PC-9 (cell line): Measurements from ENCODE around the gene ARHGAP26. TPM values are rescaled to one million over a fixed set of nuclear protein-coding genes. Genes with fewer than 3 reads are reported as not detected.

ENCODE experiments used
- BruUV-seq: library from RNA; stranded (reverse); fragments of 400-500 nt; replicated peaks from 2 replicates; lab custom pipeline; 2021; lab: Mats Ljungman, UMichigan
- CTCF ChIA-PET: fragments of 300-600 bp; sonication (Branson Sonifier 250); formaldehyde crosslinking; loops from one replicate; lab custom pipeline; 2022; ENCODE audit warnings: antibody characterized with exemption; lab: Charles Lee
- POLR2A ChIA-PET: fragments of 300-600 bp; sonication (Branson Sonifier 250); formaldehyde crosslinking; loops from one replicate; lab custom pipeline; 2022; ENCODE audit warnings: antibody characterized with exemption; ENCODE audit not compliant: unreplicated experiment; lab: Charles Lee
- DNase-seq, 2 experiments: peaks; one replicate each; pipeline versions ENCODE4 v3.0.0 to v3.0.0-alpha.2; 2015 to 2022; ENCODE audit warnings: mixed read lengths in 1 of 2
- H2AFZ ChIP-seq: fragments of 200-600 bp; sonication (generic); 2 replicates; pipeline ENCODE4 v1.8.1; 2017; ENCODE audit warnings: antibody characterized with exemption
- H3F3A ChIP-seq: fragments of 200-600 bp; sonication (generic); 2 replicates; pipeline ENCODE4 v1.8.1; 2017; ENCODE audit warnings: antibody characterized with exemption, mild to moderate bottlenecking, low read depth; ENCODE audit not compliant: insufficient read depth
- H3K27ac ChIP-seq: fragments of 200-600 bp; sonication (generic); 2 replicates; pipeline ENCODE4 v1.6.1; 2016; ENCODE audit warnings: mixed run types
- H3K27me3 ChIP-seq: fragments of 200-600 bp; sonication (generic); 2 replicates; pipeline ENCODE4 v1.6.1; 2016; ENCODE audit warnings: low read depth, mixed run types; ENCODE audit not compliant: insufficient read depth
- H3K36me3 ChIP-seq: fragments of 200-600 bp; sonication (generic); 2 replicates; pipeline ENCODE4 v1.6.1; 2016; ENCODE audit warnings: low read depth, mixed run types
- H3K4me1 ChIP-seq: fragments of 200-600 bp; sonication (generic); replicated peaks from 2 replicates; pipeline ENCODE4 v1.6.1; 2016; ENCODE audit warnings: mixed run types; ENCODE audit not compliant: insufficient read depth
- H3K4me2 ChIP-seq: fragments of 200-600 bp; sonication (generic); 2 replicates; pipeline ENCODE4 v1.6.1; 2017; ENCODE audit warnings: mixed run types
- H3K4me3 ChIP-seq: fragments of 200-600 bp; sonication (generic); 2 replicates; pipeline ENCODE4 v1.6.1; 2016; ENCODE audit warnings: mixed run types
- H3K79me2 ChIP-seq: fragments of 200-600 bp; sonication (generic); 2 replicates; pipeline ENCODE4 v1.6.1; 2017; ENCODE audit warnings: low read depth, mixed run types
- H3K9me2 ChIP-seq: fragments of 200-600 bp; sonication (generic); 2 replicates; pipeline ENCODE4 v1.8.1; 2017; ENCODE audit warnings: mild to moderate bottlenecking; ENCODE audit not compliant: insufficient read depth
- H3K9me3 ChIP-seq: fragments of 200-600 bp; sonication (generic); 2 replicates; pipeline ENCODE4 v1.8.1; 2016; ENCODE audit warnings: low read depth; ENCODE audit not compliant: insufficient read depth
- H4K20me1 ChIP-seq: fragments of 200-600 bp; sonication (generic); 2 replicates; pipeline ENCODE4 v1.8.1; 2017; ENCODE audit not compliant: insufficient read depth
- EZH2 ChIP-seq: fragments of 200-600 bp; sonication (generic); IDR thresholded peaks from 2 replicates; pipeline ENCODE4 v1.8.0; 2017; ENCODE audit warnings: antibody characterized with exemption, low read depth
- intact Hi-C: fragments of 100-400 bp; cut with micrococcal nuclease; formaldehyde crosslinking; loops from one replicate; pipeline ENCODE4 v1.10.0; 2022; ENCODE audit not compliant: unreplicated experiment
- total RNA-seq: library from RNA; stranded (reverse); gene quantifications from 2 replicates; pipeline ENCODE4 v1.2.3, GENCODE V29; 2021
- TF ChIP-seq, protein P1 (sequence below): fragments of 200-600 bp; sonication (generic); conservative IDR thresholded peaks from 2 replicates; pipeline ENCODE4 v1.6.1; 2017; ENCODE audit warnings: mixed run types, antibody characterized with exemption, mild to moderate bottlenecking, moderate library complexity

Gene ARHGAP26
- total RNA-seq, 1 experiment from 2014 or later: 29.7 TPM

DNA sequence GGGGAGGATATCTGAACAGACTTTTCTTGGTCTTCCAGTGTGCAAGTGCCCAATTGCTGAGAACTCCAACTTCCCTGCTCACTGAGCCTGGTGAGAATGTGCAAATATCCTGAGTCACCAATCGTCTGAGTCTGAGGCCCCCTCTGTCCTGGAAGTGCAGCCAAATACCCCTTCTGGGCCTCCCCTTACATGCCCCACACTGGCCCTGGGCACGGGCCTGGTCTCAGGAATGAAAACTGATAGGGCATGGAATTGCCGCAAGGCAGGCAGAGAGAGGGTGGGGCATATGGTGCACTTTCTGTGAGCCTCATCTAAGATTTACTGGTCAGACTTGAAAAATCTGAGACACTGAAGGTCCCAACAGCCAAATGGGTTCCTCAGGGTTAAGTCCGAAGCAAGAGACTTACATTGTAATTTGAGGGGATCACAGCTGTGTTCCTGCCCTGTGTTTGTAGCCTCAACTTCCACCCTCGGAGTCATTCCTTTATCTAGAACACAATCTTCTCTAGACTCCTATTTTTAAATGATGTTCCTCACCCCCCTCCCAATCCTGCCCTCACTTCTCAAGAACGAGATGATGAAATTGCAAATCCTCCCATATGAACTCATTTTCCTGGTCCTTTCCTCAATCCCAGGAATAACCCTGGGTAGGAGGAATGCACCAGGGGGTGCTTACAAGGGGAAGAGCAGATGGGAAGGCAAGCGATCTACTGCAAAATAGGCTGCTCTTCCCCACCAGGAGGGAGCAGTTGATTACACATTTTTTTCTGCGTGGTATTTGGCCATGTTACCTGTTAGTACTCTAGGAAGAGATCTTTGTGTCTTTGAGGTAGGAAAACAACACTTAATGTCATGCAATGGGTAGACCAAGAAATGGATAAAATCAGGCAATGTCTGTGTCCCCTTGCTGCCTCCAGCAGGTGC is 34.6 kb upstream of the ARHGAP26 start:
- Histone ChIP-seq H3K79me2 (no peaks in the 10 kb centered on the region), H3K4me1 (peaks cover 20% of the 10 kb centered on the region), H3K9me3 (no peaks in the 10 kb centered on the region), H4K20me1 (no peaks in the 10 kb centered on the region), H3K4me2 (no peak overlapping the region), H3K9me2 (no peaks in the 10 kb centered on the region), H3K36me3 (no peaks in the 10 kb centered on the region), H2AFZ (no peak overlapping the region), H3K27ac (no peak overlapping the region), H3K4me3 (no peak overlapping the region), H3F3A (peaks cover 9% of the 10 kb centered on the region; the same call in 1 of the 2 replicates), H3K27me3 (no peaks in the 10 kb centered on the region)
- intact Hi-C loops: no loop called here
- peak in 1 of 2 experiments; percentile 40 for DNase-seq
- BruUV-seq: no TSS peak
- POLR2A ChIA-PET: interaction anchor here (0.6 kb wide), 1 partner anchor 559 kb away, joined by 3 read pairs; no protein-coding TSS in a partner anchor
- CTCF ChIA-PET: interaction anchor here (0.5 to 1.1 kb wide), 2 partner anchors 9 to 22 kb away, joined by 5 read pairs; no protein-coding TSS in a partner anchor
- TF ChIP-seq EZH2: no peak
- TF ChIP-seq, protein P1, sequence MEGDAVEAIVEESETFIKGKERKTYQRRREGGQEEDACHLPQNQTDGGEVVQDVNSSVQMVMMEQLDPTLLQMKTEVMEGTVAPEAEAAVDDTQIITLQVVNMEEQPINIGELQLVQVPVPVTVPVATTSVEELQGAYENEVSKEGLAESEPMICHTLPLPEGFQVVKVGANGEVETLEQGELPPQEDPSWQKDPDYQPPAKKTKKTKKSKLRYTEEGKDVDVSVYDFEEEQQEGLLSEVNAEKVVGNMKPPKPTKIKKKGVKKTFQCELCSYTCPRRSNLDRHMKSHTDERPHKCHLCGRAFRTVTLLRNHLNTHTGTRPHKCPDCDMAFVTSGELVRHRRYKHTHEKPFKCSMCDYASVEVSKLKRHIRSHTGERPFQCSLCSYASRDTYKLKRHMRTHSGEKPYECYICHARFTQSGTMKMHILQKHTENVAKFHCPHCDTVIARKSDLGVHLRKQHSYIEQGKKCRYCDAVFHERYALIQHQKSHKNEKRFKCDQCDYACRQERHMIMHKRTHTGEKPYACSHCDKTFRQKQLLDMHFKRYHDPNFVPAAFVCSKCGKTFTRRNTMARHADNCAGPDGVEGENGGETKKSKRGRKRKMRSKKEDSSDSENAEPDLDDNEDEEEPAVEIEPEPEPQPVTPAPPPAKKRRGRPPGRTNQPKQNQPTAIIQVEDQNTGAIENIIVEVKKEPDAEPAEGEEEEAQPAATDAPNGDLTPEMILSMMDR: no peak

DNA sequence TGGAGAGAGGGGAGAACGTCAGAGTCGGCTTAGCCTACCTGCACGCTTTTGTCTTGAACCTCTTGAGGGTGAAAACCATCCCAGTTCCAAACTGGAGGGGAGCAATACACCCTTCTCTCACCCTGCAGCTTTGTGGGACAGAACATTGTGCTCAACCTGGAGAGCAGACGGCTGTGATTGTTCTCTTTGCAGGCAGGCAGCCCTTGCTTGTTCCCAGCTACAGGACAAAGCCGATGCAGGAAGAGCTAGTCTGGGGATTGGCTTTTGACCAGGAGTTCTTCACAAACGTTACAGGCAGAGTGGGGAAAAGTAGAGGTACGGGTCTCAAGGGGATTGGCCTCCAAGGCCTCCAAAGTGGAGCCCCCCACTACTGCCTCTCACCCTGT is 33.9 kb upstream of the ARHGAP26 start:
- intact Hi-C loops: no loop called here
- no TSS peak for BruUV-seq
- H3F3A ChIP-seq: peaks cover 16% of the 10 kb centered on the region
- no peaks in the 10 kb centered on the region for H3K9me2 ChIP-seq
- H3K4me3 ChIP-seq: no peak overlapping the region
- H3K9me3 ChIP-seq: no peaks in the 10 kb centered on the region
- TF ChIP-seq, protein P1: no peak
- no peak for TF ChIP-seq EZH2
- H3K27ac ChIP-seq: no peak overlapping the region
- CTCF ChIA-PET: interaction anchor here (1.1 kb wide), 1 partner anchor 23 kb away, joined by 5 read pairs; no protein-coding TSS in a partner anchor
- POLR2A ChIA-PET: no interaction called here
- no peaks in the 10 kb centered on the region for H4K20me1 ChIP-seq
- H3K79me2 ChIP-seq: no peaks in the 10 kb centered on the region
- no peaks in the 10 kb centered on the region for H3K36me3 ChIP-seq
- H3K4me2 ChIP-seq: no peak overlapping the region
- H3K4me1 ChIP-seq: peaks cover 27% of the 10 kb centered on the region
- no peak overlapping the region for H2AFZ ChIP-seq
- no peak for DNase-seq
- no peaks in the 10 kb centered on the region for H3K27me3 ChIP-seq

DNA sequence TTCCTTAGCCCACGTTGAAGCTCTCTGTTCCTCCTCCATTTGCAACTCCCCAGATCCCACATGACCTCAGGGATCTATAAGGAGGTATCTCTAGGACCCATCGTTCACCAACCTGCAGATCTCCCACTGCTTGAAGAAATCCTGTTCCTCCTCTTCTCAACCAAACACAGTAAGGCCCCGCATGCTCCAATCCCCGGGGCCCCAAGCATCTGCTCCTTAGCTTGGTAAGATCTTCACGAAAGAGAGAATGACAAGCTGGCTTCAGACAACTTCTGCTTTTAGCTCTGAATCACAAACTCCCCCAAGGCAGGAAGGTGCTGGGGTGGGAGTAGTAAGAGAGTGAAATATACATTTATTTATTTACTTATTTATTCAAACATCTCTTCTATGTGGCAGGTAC is 33.0 kb upstream of the ARHGAP26 start:
- intact Hi-C loops: no loop called here

More for the DNA sequence above, 33.0 kb upstream of the ARHGAP26 start:
- Histone ChIP-seq H3K4me3 (no peak overlapping the region), H4K20me1 (no peaks in the 10 kb centered on the region), H3K9me3 (no peaks in the 10 kb centered on the region), H2AFZ (no peak overlapping the region), H3K9me2 (no peaks in the 10 kb centered on the region), H3K4me1 (peaks cover 35% of the 10 kb centered on the region), H3F3A (peaks cover 23% of the 10 kb centered on the region), H3K79me2 (no peaks in the 10 kb centered on the region), H3K36me3 (no peaks in the 10 kb centered on the region), H3K27ac (no peak overlapping the region), H3K4me2 (no peak overlapping the region), H3K27me3 (no peaks in the 10 kb centered on the region)
- no TSS peak for BruUV-seq
- DNase-seq: no peak
- POLR2A ChIA-PET: no interaction called here
- no peak for TF ChIP-seq EZH2
- CTCF ChIA-PET: no interaction called here
